WTC11 (cell line): ENCODE data around the gene OSBPL10. TPM values are rescaled to one million over a fixed set of nuclear protein-coding genes. Genes with fewer than 3 reads are reported as not detected.

Experiments
- ATAC-seq: fragments of 200-7000 bp; cut with Tn5 transposase; 2 replicates; pipeline ENCODE4 v1.10.0; 2021; ENCODE audit warnings: mild to moderate bottlenecking, moderate library complexity
- CTCF ChIA-PET: fragments of 300-600 bp; sonication (Branson Sonifier 250); formaldehyde crosslinking; loops from one replicate; lab custom pipeline; 2021; ENCODE audit warnings: antibody characterized with exemption; lab: Charles Lee
- POLR2A ChIA-PET: fragments of 350-600 bp; sonication (Branson Sonifier 250); formaldehyde crosslinking; loops from one replicate; lab custom pipeline; 2021; ENCODE audit warnings: antibody characterized with exemption; lab: Charles Lee
- DNase-seq: peaks from one replicate; pipeline ENCODE4 v3.0.0; 2021; ENCODE audit warnings: low spot score
- H3K27ac Mint-ChIP-seq: 2 replicates; pipeline ENCODE4 v1.8.0; 2021; ENCODE audit warnings: mixed read lengths
- H3K27me3 Mint-ChIP-seq: 2 replicates; pipeline ENCODE4 v1.8.0; 2021; ENCODE audit warnings: low read depth, mild to moderate bottlenecking, moderate library complexity, mixed read lengths
- H3K36me3 Mint-ChIP-seq: 2 replicates; pipeline ENCODE4 v1.8.0; 2021; ENCODE audit warnings: mixed read lengths
- H3K4me1 Mint-ChIP-seq: 2 replicates; pipeline ENCODE4 v1.8.0; 2022; ENCODE audit warnings: mixed read lengths
- H3K4me3 Mint-ChIP-seq: 2 replicates; pipeline ENCODE4 v1.8.0; 2021; ENCODE audit warnings: mild to moderate bottlenecking, moderate library complexity, mixed read lengths
- H3K9me3 Mint-ChIP-seq: 2 replicates; pipeline ENCODE4 v1.8.0; 2021; ENCODE audit warnings: mixed read lengths
- AR ChIP-seq: fragments of 250-450 bp; sonication (Bioruptor Pico); IDR thresholded peaks from 2 replicates; pipeline ENCODE4 v1.9.0; 2021; ENCODE audit warnings: mild to moderate bottlenecking
- ARID4B ChIP-seq: sonication (generic); formaldehyde crosslinking; IDR thresholded peaks from 2 replicates; pipeline ENCODE4 v1.8.0; 2023; ENCODE audit warnings: missing genetic modification reagents, mild to moderate bottlenecking, borderline replicate concordance
- CBFB ChIP-seq: sonication (generic); formaldehyde crosslinking; IDR thresholded peaks from 2 replicates; pipeline ENCODE4 v1.8.1; 2022; ENCODE audit warnings: mild to moderate bottlenecking, low read depth, missing genetic modification reagents
- E2F1 ChIP-seq: sonication (generic); formaldehyde crosslinking; IDR thresholded peaks from 2 replicates; pipeline ENCODE4 v1.8.0; 2022; ENCODE audit warnings: mild to moderate bottlenecking, missing genetic modification reagents
- E2F5 ChIP-seq: sonication (generic); formaldehyde crosslinking; IDR thresholded peaks from 2 replicates; pipeline ENCODE4 v1.8.1; 2022; ENCODE audit warnings: mild to moderate bottlenecking, moderate library complexity, missing genetic modification reagents
- GRHL2 ChIP-seq: fragments of 250-450 bp; sonication (Bioruptor Pico); IDR thresholded peaks from 2 replicates; pipeline ENCODE4 v1.8.0; 2022; ENCODE audit warnings: mild to moderate bottlenecking, moderate library complexity; ENCODE audit not compliant: insufficient replicate concordance, severe bottlenecking
- HMGXB4 ChIP-seq: sonication (generic); formaldehyde crosslinking; IDR thresholded peaks from 2 replicates; pipeline ENCODE4 v1.8.1; 2023; ENCODE audit warnings: mild to moderate bottlenecking, moderate library complexity, missing genetic modification reagents
- KAT7 ChIP-seq: sonication (generic); formaldehyde crosslinking; IDR thresholded peaks from 2 replicates; pipeline ENCODE4 v1.8.1; 2023; ENCODE audit warnings: missing genetic modification reagents, mild to moderate bottlenecking, borderline replicate concordance
- NFYB ChIP-seq: sonication (generic); formaldehyde crosslinking; conservative IDR thresholded peaks from 2 replicates; pipeline ENCODE4 v1.8.0; 2022; ENCODE audit warnings: low read depth, missing genetic modification reagents
- ZNF138 ChIP-seq: sonication (generic); formaldehyde crosslinking; conservative IDR thresholded peaks from 2 replicates; pipeline ENCODE4 v1.8.1; 2022; ENCODE audit warnings: mild to moderate bottlenecking, moderate library complexity, missing genetic modification reagents
- ZNF317 ChIP-seq: sonication (generic); formaldehyde crosslinking; IDR thresholded peaks from 2 replicates; pipeline ENCODE4 v1.8.1; 2023; ENCODE audit warnings: low read depth, mild to moderate bottlenecking, moderate library complexity, missing genetic modification reagents, borderline replicate concordance
- ZNF416 ChIP-seq: fragments of 250-450 bp; sonication (Bioruptor Pico); IDR thresholded peaks from 2 replicates; pipeline ENCODE4 v1.9.0; 2021; ENCODE audit warnings: mild to moderate bottlenecking, inconsistent platforms
- total RNA-seq: library from RNA; stranded (reverse); gene quantifications from 3 replicates; pipeline ENCODE4 v1.2.3, GENCODE V29; 2021

OSBPL10 gene
- total RNA-seq, 1 experiment from 2014 or later, result 84.1 TPM

GRCh38 chr3:31841515-31841914 lies 139.5 kb downstream of the OSBPL10 start:
- no peak for DNase-seq
- Mint-ChIP-seq H3K4me1 (peaks cover 43% of the 10 kb centered on the region), H3K4me3 (no peak overlapping the region), H3K27ac (peak overlapping the region; percentile 80), H3K9me3 (no peaks in the 10 kb centered on the region), H3K36me3 (peaks cover 11% of the 10 kb centered on the region), H3K27me3 (no peaks in the 10 kb centered on the region)
- ATAC-seq, result peak; percentile 19; the same call in 1 of the 2 replicates
- ChIA-PET POLR2A (interaction anchor here (0.6 kb wide), 1 partner anchor 309 kb away, joined by 4 read pairs; no protein-coding TSS in a partner anchor), CTCF (interaction anchor here (1.1 kb wide), 1 partner anchor 313 kb away, joined by 3 read pairs; no protein-coding TSS in a partner anchor)
- TF ChIP-seq NFYB (CRISPR knock-in tag), result no peak
- TF ChIP-seq GRHL2 (CRISPR knock-in tag), result no peak
- TF ChIP-seq ZNF138 (CRISPR knock-in tag), result no peak

GRCh38 chr3:31840252-31840651 lies 140.8 kb downstream of the OSBPL10 start:
- no peak for ATAC-seq
- TF ChIP-seq HMGXB4 (CRISPR knock-in tag), result no peak
- no peak for TF ChIP-seq ZNF317 (CRISPR knock-in tag)
- no peak for TF ChIP-seq CBFB
- H3K27me3 Mint-ChIP-seq, result no peaks in the 10 kb centered on the region
- H3K4me1 Mint-ChIP-seq, result peaks cover 52% of the 10 kb centered on the region
- no peaks in the 10 kb centered on the region for H3K9me3 Mint-ChIP-seq
- CTCF ChIA-PET, result no interaction called here
- H3K4me3 Mint-ChIP-seq, result no peak overlapping the region
- POLR2A ChIA-PET, result no interaction called here
- peaks cover 7% of the 10 kb centered on the region for H3K36me3 Mint-ChIP-seq
- DNase-seq, result no peak
- no peak overlapping the region for H3K27ac Mint-ChIP-seq

GRCh38 chr3:31839144-31839917 lies 141.7 kb downstream of the OSBPL10 start:
- DNase-seq, result no peak
- Mint-ChIP-seq H3K4me3 (no peak overlapping the region), H3K9me3 (no peaks in the 10 kb centered on the region)

More at GRCh38 chr3:31839144-31839917, 141.7 kb downstream of the OSBPL10 start:
- peaks cover 55% of the 10 kb centered on the region for H3K4me1 Mint-ChIP-seq
- H3K27me3 Mint-ChIP-seq, result no peaks in the 10 kb centered on the region
- 0 out of 2 replicates have a peak, but pooled peaks cover 5% of the 10 kb centered on the region for H3K36me3 Mint-ChIP-seq
- ChIA-PET POLR2A (no interaction called here), CTCF (no interaction called here)
- ATAC-seq, result no peak
- no peak for TF ChIP-seq AR (CRISPR knock-in tag)
- no peak for TF ChIP-seq E2F5
- TF ChIP-seq KAT7 (CRISPR knock-in tag), result no peak
- TF ChIP-seq E2F1 (CRISPR knock-in tag), result no peak
- TF ChIP-seq ZNF317 (CRISPR knock-in tag), result no peak
- no peak for TF ChIP-seq ARID4B (CRISPR knock-in tag)
- no peak for TF ChIP-seq ZNF416 (CRISPR knock-in tag)
- H3K27ac Mint-ChIP-seq, result peak overlapping the region; percentile 71
